ENCODE measurements around the gene ADGRF3.

ADGRF3 gene

DNA sequence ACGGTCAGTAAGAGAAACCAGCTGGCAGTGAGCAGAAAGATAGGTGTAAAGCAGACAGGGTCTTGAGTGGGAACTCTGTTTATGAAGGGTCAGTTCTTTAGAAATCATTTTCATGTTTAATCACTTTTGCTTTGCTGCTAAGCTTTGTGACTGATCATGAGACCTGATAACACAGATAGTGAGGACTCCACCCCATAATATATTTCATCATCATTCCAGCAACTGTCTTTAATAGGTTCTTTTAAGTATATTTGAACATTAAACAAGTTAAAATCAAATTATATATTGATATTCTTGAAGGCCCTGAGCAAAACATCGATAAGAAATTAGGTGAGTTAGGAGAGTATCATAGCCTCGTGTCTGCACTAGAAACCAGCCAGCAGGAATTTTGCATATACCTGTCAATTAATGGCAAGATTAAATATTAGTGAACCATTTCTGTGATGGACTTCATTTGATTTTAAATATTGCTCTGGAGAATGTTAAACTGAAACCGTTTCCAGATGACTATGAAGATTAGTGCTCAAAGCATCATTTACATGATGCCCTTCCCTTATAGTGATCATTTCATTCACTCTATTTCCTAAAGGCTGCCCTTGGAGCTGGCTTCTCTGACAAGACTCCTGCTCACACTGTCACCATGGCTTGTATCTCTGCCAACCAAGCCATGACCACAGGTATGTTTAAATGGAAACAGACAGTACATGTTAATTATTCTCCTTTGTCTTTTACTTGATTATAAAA, 69.9 kb downstream of the ADGRF3 start:
- Histone ChIP-seq H3F3A (ENCODE audit: insufficient read depth, low read length) (no peaks in the 10 kb centered on the region), H3K4me1 (ENCODE audit: insufficient read depth, low read length, severe bottlenecking) (no peaks in the 10 kb centered on the region), H4K20me1 (ENCODE audit: insufficient read depth, low read length) (no peaks in the 10 kb centered on the region), H3K9ac (ENCODE audit: low read length) (no peak overlapping the region), H2AFZ (ENCODE audit: low read length) (no peak overlapping the region), H3K36me3 (ENCODE audit: insufficient read depth, low read length) (peaks cover 37% of the 10 kb centered on the region; the same call in 1 of the 2 replicates), H3K9me3 (ENCODE audit: low read length) (no peaks in the 10 kb centered on the region), H3K79me2 (ENCODE audit: insufficient read depth, low read length) (no peaks in the 10 kb centered on the region), H3K27ac (ENCODE audit: low read depth, low read length, poor library complexity, severe bottlenecking) (no peak overlapping the region), H3K4me3 (ENCODE audit: low read depth, low read length, poor library complexity, severe bottlenecking) (no peak overlapping the region), H3K9me2 (ENCODE audit: low read depth, low read length) (no peaks in the 10 kb centered on the region), H3K4me2 (ENCODE audit: low read length) (no peak overlapping the region), H3K27me3 (ENCODE audit: insufficient read depth, low read length) (no peaks in the 10 kb centered on the region)
- TF ChIP-seq, protein P1, sequence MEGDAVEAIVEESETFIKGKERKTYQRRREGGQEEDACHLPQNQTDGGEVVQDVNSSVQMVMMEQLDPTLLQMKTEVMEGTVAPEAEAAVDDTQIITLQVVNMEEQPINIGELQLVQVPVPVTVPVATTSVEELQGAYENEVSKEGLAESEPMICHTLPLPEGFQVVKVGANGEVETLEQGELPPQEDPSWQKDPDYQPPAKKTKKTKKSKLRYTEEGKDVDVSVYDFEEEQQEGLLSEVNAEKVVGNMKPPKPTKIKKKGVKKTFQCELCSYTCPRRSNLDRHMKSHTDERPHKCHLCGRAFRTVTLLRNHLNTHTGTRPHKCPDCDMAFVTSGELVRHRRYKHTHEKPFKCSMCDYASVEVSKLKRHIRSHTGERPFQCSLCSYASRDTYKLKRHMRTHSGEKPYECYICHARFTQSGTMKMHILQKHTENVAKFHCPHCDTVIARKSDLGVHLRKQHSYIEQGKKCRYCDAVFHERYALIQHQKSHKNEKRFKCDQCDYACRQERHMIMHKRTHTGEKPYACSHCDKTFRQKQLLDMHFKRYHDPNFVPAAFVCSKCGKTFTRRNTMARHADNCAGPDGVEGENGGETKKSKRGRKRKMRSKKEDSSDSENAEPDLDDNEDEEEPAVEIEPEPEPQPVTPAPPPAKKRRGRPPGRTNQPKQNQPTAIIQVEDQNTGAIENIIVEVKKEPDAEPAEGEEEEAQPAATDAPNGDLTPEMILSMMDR (IDR thresholded peaks at IDR 0.05; ENCODE audit: low read length): no peak
- TF ChIP-seq EZH2 (IDR thresholded peaks at IDR 0.05; ENCODE audit: borderline replicate concordance, low read length): no peak

DNA sequence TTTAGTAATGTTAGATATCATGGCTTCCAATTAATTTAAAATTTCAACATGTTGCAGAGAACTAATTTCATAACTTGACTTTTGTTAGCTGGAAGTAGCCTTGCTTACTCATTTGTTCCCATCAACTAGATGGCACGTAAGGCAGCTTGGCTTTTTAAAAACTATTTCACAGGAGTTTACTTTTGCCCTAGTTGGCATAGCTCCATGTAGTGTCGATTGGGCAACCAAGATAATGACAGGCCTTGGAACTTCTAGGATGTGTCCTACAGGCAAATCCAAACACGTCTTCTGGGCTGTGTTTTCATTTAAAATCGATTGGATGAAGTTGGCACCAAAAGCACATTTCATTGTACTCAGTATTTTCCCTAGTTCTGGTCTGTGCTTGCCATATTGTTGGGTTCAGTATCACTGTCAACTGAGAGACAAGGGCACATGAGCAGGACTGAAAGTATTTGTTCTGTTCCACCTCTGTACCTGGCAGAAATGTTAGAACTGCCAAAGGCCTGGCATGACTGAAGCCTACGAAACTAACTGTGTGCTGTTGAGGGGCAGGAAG, 72.5 kb downstream of the ADGRF3 start:
- no peak overlapping the region for H3K4me2 ChIP-seq (ENCODE audit: low read length)
- H3K9me2 ChIP-seq (ENCODE audit: low read depth, low read length): no peaks in the 10 kb centered on the region
- H3K27ac ChIP-seq (ENCODE audit: low read depth, low read length, poor library complexity, severe bottlenecking): no peak overlapping the region
- TF ChIP-seq, protein P1 (IDR thresholded peaks at IDR 0.05; ENCODE audit: low read length): no peak
- no peak overlapping the region for H3K9ac ChIP-seq (ENCODE audit: low read length)
- no peaks in the 10 kb centered on the region for H3K79me2 ChIP-seq (ENCODE audit: insufficient read depth, low read length)
- H3K9me3 ChIP-seq (ENCODE audit: low read length): no peaks in the 10 kb centered on the region
- no peak overlapping the region for H2AFZ ChIP-seq (ENCODE audit: low read length)
- no peak overlapping the region for H3K4me3 ChIP-seq (ENCODE audit: low read depth, low read length, poor library complexity, severe bottlenecking)
- H3K4me1 ChIP-seq (ENCODE audit: insufficient read depth, low read length, severe bottlenecking): peaks cover 10% of the 10 kb centered on the region
- no peaks in the 10 kb centered on the region for H3K27me3 ChIP-seq (ENCODE audit: insufficient read depth, low read length)
- peaks cover 17% of the 10 kb centered on the region; the same call in 1 of the 2 replicates for H3K36me3 ChIP-seq (ENCODE audit: insufficient read depth, low read length)
- H3F3A ChIP-seq (ENCODE audit: insufficient read depth, low read length): no peaks in the 10 kb centered on the region
- no peaks in the 10 kb centered on the region for H4K20me1 ChIP-seq (ENCODE audit: insufficient read depth, low read length)

DNA sequence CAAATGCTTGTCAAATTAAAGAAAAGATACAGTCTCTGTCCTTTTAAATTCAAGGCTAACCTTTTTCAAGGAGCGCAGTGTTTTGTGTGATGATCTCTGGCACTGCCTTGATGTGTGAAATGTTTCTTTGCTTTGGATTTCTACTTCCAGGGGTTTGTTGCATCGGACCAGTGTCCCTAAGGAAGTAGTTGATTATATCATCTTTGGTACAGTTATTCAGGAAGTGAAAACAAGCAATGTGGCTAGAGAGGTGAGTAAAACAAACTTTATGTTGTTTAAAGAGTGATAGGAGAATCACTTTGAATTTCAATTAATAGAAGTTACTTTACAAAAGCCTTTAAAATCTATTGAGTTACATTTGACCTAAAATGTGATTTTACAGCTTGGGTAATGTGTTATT, 73.1 kb downstream of the ADGRF3 start:
- H3K9me3 ChIP-seq (ENCODE audit: low read length): no peaks in the 10 kb centered on the region
- H3K79me2 ChIP-seq (ENCODE audit: insufficient read depth, low read length): no peaks in the 10 kb centered on the region
- TF ChIP-seq EZH2 (IDR thresholded peaks at IDR 0.05; ENCODE audit: borderline replicate concordance, low read length): no peak
- TF ChIP-seq, protein P1 (IDR thresholded peaks at IDR 0.05; ENCODE audit: low read length): no peak
- H4K20me1 ChIP-seq (ENCODE audit: insufficient read depth, low read length): no peaks in the 10 kb centered on the region
- H3K4me2 ChIP-seq (ENCODE audit: low read length): no peak overlapping the region
- H2AFZ ChIP-seq (ENCODE audit: low read length): no peak overlapping the region
- H3K9me2 ChIP-seq (ENCODE audit: low read depth, low read length): no peaks in the 10 kb centered on the region
- no peaks in the 10 kb centered on the region for H3K27me3 ChIP-seq (ENCODE audit: insufficient read depth, low read length)
- no peak overlapping the region for H3K27ac ChIP-seq (ENCODE audit: low read depth, low read length, poor library complexity, severe bottlenecking)
- H3K4me1 ChIP-seq (ENCODE audit: insufficient read depth, low read length, severe bottlenecking): peaks cover 10% of the 10 kb centered on the region
- no peak overlapping the region for H3K9ac ChIP-seq (ENCODE audit: low read length)
- H3K4me3 ChIP-seq (ENCODE audit: low read depth, low read length, poor library complexity, severe bottlenecking): no peak overlapping the region
- peaks cover 10% of the 10 kb centered on the region; the same call in 1 of the 2 replicates for H3K36me3 ChIP-seq (ENCODE audit: insufficient read depth, low read length)
- no peaks in the 10 kb centered on the region for H3F3A ChIP-seq (ENCODE audit: insufficient read depth, low read length)

Measured in OCI-LY1 (cell line).